K562 treated with DMSO at 1 percent for 48 hours (cell line): ENCODE data around the gene FCHSD2. TPM values are rescaled to one million over a fixed set of nuclear protein-coding genes. Genes with fewer than 3 reads are reported as not detected.

Source experiments
- total RNA-seq: library from RNA; unstranded; fragments of 300-600 nt; gene quantifications from 2 replicates; pipeline ENCODE4 v1.2.3, GENCODE V29; 2022; ENCODE audit warnings: low replicate concordance; ENCODE audit errors: extremely low read depth

The FCHSD2 gene
- not detected in 2 replicates for total RNA-seq

GRCh38 chr11:73142128-73142377 is at the start of gene FCHSD2:
FCHSD2 (minus strand) TSS chr11:73142318; CDS start chr11:73141877, 441 bp downstream.

GRCh38 chr11:72814286-72815109 is 327.6 kb downstream of the FCHSD2 start, which contains the start of gene ATG16L2:
ATG16L2 (plus strand) TSS chr11:72814411; CDS start chr11:72814446, 35 bp downstream.

DNA sequence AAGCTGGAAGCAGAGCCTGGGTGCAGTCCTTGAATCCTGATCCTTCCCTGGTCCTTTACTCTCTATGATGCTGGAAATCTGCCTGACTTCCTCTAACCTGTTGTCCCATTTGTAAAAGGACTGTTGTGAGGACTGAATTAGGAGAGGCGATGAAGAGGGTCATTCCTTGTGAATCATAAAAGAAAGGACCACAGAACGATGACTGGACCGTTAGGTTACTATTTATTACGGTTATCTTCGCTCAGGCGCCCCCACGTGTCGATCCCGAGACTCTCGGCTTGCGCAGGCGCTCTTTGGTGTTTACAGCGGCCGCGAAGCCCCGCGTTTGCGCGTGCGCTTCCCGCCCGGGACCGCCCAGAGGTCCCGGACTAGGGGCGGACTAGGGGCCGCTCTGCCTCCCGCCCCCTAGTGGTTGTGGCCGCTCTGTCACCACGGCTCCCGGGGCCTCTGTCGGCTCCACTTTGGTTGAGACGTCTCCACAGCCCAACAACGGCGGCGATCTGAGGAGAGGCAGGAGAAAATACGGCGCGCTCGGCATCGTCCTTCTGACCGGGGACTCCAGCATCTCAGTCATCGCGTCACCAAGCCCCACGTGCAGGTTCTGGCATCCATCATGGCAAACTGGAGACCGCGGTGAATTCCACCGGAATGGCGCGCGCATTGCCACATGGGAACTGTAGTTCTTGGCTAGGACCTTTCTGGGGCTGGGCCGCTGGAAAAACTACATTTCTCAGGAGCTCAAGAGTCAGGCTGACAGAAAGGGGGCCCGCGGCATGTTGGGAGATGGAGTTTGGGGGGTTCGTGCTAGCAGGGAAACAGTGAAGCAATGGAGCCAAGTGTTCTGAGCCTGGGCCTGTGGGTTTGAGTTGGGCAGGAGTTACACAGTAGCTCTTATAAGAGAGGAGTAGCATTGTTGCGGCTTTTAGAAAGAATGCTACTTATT is 348.4 kb downstream of the FCHSD2 start, which contains the start of gene STARD10:
Gene STARD10 (minus strand): TSS at position 623 of the 943 bp plus-strand sequence. CDS start 12,866 bp downstream, outside the sequence.

Other genes starting within 250 kb of the FCHSD2 start
- gene P2RY2, start 76.0 kb upstream of the FCHSD2 start, total RNA-seq, result not detected in 2 replicates
- gene P2RY6, start 130.0 kb upstream of the FCHSD2 start, total RNA-seq, result not detected in 2 replicates
- not detected in 2 replicates for gene ARHGEF17, start 166.0 kb upstream of the FCHSD2 start, total RNA-seq
- gene RELT, start 234.1 kb upstream of the FCHSD2 start, total RNA-seq, result not detected in 2 replicates